Raji (cell line): Measurements from ENCODE around the gene OR56A1.

Source experiments
- POLR2A ChIP-seq: IDR thresholded peaks from 2 replicates; pipeline ENCODE4 v1.6.1; 2011; ENCODE audit warnings: low read depth, low read length, control low read depth; ENCODE audit not compliant: insufficient read depth

OR56A1 gene

GRCh38 chr11:6006395-6006794 lies 24.2 kb downstream of the OR56A1 start:
- no peak for TF ChIP-seq POLR2A

DNA sequence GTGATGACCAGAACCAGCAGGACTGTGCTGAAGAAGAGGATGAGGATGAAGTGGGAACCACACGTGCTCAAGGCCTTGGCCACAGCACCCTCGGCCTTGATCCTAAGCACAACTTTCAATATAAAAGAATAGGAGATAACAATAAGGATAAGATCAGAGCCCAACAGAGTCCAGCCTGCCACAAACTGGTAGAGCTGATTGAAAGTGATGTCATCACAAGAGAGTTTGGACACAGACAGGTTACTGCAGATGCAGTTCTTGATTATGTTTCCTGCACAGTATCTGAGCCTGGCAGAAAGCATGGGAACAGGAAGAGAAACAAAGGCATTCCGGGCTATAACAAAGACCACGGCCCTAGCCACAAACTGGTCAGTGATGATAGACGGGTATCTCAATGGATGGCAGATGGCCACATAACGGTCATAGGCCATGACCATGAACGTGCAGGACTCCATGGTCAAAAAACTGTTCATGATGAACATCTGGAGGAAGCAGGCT lies 28.3 kb downstream of the OR56A1 start:
- TF ChIP-seq POLR2A = no peak

DNA sequence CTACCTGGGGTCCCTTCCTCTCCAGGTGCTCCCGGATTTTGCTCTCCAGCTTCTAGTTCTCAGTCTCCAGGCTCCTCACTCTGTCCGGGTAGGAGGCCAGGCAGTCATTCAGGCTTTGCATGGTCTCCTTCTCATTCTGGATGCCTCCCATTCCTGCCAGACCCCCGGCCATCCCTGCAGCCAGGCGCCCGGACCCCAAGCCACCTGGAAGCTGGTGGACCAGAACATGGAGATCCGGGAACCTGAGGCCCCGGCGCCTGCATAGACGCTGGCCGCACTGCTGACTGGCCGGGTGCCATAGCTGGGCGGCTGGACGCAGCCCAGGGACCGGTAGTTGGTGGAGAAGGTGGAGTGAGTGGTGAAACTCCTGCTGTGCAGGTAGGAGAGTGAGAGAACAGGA lies 35.8 kb downstream of the OR56A1 start:
- no peak for TF ChIP-seq POLR2A

- no peak for TF ChIP-seq POLR2A
Observed at GRCh38 chr11:5992604-5993251, 37.8 kb downstream of the OR56A1 start.

GRCh38 chr11:5992150-5992549 lies 38.4 kb downstream of the OR56A1 start:
- TF ChIP-seq POLR2A = no peak

DNA sequence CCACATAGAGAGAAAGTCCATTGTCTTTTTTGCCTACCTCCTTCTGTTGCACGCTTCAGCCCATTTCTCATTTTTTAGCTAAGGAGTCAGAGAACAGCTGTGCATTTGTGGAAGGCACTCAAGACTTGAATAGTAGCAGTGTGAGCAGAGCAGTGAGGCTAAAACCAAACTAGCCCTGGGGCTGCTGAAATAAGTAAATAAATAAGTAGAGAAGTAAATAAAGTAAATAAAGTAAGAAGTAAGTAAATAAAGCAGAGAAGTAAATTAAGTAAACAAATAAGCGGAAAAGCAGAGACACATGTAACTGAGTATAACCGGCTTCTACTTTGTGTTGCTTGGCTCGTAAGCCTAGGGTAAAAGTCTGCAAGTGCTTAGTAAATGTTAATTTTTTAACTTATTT lies 41.4 kb downstream of the OR56A1 start:
- TF ChIP-seq POLR2A = no peak

DNA sequence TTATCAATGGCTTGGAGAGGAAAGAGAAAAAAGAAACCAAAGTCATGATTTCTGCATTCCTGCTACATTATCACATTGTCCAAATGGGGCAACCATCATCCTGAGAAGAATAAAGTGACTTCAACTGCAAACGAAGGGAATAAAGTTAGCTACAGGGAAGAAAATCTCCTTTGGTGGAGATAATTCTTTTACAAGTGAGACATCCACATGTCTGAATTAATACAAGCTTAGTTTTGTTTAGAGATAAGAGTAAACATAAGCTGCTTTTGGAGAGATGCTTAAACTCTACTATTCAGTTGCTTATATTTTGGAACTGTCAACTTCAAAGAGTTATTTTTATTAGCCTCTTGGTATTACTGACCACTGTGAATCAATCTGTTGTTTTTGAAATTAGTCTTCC lies 43.7 kb downstream of the OR56A1 start, which contains the start of gene OR52L1:
Gene OR52L1, minus strand, starts transcription at position 101 of the 400 bp plus-strand sequence. Its CDS starts 55 bp downstream, at position 46.
- TF ChIP-seq POLR2A = no peak

- no peak for TF ChIP-seq POLR2A
Observed at GRCh38 chr11:5983443-5983842, 47.1 kb downstream of the OR56A1 start.

DNA sequence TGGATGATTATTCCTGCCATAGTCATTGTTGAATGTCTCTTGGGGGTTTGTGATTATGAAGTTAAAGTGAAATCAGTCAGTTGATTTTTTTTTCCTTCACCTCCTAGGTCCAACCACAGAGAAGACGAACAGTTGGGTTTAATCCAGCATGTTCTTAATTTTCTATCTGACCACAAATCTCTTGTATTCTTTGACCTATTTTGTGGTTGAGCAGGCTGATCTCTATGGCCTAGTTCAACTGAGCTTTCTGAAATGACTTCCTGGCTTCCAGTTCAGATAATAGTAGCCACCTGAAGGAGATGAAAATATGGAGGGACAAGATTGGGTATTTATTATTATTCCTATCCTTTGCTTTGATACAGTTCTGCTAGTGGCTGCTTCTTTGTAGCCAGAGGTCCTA lies 57.0 kb downstream of the OR56A1 start:
- TF ChIP-seq POLR2A = no peak
